A549 treated with Mapracorat at 1 μM for 4 hours (cell line): ENCODE data around the gene CFAP221. TPM values are rescaled to one million over a fixed set of nuclear protein-coding genes. Genes with fewer than 3 reads are reported as not detected.

ENCODE experiments used
- total RNA-seq: library from RNA; stranded (reverse); fragments of 200-300 nt; extraction: Qiagen RNA extraction; gene quantifications from 5 replicates; pipeline ENCODE4 v1.2.3, GENCODE V29; 2022

Gene CFAP221
- 0.22 to 1.0 TPM (median 0.31 TPM) in 5 replicates for total RNA-seq

DNA sequence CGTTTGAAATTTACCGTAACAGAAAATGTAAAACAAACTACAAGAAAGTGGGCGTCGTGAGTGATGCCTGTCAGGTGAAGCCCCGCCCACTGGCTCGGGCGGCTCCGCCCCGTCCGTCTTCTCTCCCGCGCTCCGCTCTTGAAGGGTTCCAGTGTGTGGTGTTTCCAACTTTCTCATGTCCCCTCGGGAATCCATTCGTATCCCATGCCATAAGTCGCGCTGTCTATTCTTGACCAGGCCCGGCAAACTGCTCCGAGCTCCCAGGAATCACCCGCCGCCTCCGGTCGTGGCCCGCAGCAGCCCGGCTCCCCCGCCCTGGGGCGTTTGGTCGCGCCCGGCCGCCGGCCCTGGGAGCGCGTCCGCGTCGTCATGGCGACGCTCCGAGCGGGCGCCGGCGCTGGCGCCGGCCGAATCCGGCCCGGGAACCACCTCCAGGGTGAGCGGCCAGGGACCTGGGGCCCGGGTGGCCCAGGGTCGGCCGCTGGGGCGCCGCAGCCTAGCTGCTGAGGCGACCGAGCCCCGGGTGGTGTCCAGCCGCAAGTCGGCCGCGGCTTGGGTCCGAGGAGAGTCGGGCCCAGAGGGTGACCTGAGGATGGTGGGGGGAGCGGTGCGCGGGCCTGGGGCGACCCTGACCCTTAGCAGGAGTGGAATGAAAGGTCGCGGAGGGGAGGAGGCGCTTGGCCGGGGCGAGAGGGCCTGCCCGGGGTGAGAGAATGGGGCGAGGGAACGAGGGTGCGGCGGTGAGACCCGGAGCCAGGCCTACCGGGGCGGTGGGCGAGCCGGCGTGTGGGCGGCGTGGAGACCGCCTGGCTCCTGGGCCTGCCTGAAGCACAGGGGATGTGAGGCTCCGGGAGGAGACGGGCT lies at the start of gene CFAP221:
Gene CFAP221, plus strand, starts transcription at position 375 of the 864 bp plus-strand sequence. CDS start 1,683 bp downstream, outside the sequence.

DNA sequence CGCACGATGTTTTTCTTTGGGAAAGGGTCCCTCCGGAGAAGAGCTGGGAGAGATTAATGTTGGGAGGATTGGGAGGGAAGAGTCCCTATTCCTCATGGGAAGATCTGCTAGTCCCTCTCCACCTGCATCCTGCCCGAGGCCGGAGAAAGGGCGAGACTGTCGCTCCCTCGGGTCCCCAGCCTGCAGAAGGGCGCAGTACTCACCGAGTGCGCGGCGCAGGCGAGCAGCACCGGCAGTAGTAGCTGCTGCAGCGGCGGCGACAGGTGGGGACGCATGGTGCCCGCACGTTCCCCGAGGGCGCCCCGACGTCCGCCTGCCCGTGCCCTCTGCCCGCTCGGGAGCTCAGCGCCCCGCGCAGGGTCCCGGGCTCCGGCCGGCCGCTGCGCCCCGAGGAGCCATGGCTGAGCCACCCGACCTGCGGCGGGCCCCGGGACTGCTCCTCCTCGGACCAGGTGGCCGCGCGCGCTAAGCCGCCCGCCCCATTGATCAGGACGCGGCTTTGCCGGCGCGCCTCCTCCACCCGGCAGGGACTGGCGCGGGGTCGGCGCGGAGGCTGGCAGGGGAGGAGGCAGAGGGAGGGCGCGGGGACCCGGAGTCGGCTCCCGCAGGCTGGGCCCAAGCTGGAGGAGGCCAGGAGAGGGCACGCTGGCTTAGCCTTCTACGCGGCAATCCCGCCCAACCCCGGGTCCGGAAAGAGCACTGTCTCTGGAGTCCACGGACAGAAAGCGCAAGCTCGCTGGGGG lies 20.1 kb upstream of the CFAP221 start, which contains the start of gene SCTR:
Gene SCTR, minus strand, starts transcription at position 532 of the 743 bp plus-strand sequence. Its CDS starts 257 bp downstream, at position 275.

Other genes with a start within 250 kb of the CFAP221 start
- 10.4 to 15.9 TPM (median 12.1 TPM) in 5 replicates for gene C2orf76, start 177.6 kb upstream of the CFAP221 start, total RNA-seq
- 380 to 537 TPM (median 392 TPM) in 5 replicates for gene DBI, start 177.5 kb upstream of the CFAP221 start, total RNA-seq
- gene TMEM37, start 112.6 kb upstream of the CFAP221 start, total RNA-seq: 1.4 to 2.6 TPM (median 2.1 TPM) in 5 replicates
- not detected in 5 replicates for gene SCTR, start 20.0 kb upstream of the CFAP221 start, total RNA-seq
- gene TMEM177, start 134.8 kb downstream of the CFAP221 start, total RNA-seq: 16.5 to 24.6 TPM (median 22.4 TPM) in 5 replicates
- gene PTPN4, start 215.5 kb downstream of the CFAP221 start, total RNA-seq: 13.2 to 16.1 TPM (median 15.3 TPM) in 5 replicates